ENCODE data around the gene ULK1. TPM values are rescaled to one million over a fixed set of nuclear protein-coding genes. Genes with fewer than 3 reads are reported as not detected.

ULK1 gene
- total RNA-seq, 1 donor from 2014 or later = 25.3 TPM

GRCh38 chr12:131892711-131893604, 1.5 kb upstream of the ULK1 start:
- Mint-ChIP-seq H3K27me3 (no peaks in the 10 kb centered on the region), H3K4me1 (peaks cover 8% of the 10 kb centered on the region), H3K27ac (no peak overlapping the region), H3K36me3 (ENCODE audit: low read depth) (no peaks in the 10 kb centered on the region), H3K4me3 (no peak overlapping the region), H3K9me3 (no peaks in the 10 kb centered on the region)
- intact Hi-C loops (cut with micrococcal nuclease) = no loop called here
- no peak for DNase-seq

- Mint-ChIP-seq H3K9me3 (no peaks in the 10 kb centered on the region), H3K27ac (no peak overlapping the region), H3K4me1 (peaks cover 8% of the 10 kb centered on the region), H3K27me3 (no peaks in the 10 kb centered on the region), H3K4me3 (peak overlapping the region; percentile 52), H3K36me3 (ENCODE audit: low read depth) (no peaks in the 10 kb centered on the region)
- DNase-seq = no peak
- intact Hi-C loops (cut with micrococcal nuclease) = loop anchor here (1.0 kb wide), 2 partner anchors 36 to 296 kb away; partner anchors contain the start of gene PUS1
These were observed 663 bp upstream of the ULK1 start for GRCh38 chr12:131893605-131894312.

- peak overlapping the region; percentile 87 for H3K4me3 Mint-ChIP-seq
- H3K9me3 Mint-ChIP-seq = no peaks in the 10 kb centered on the region
- peak; percentile 63 for DNase-seq
- peak overlapping the region; percentile 80 for H3K27ac Mint-ChIP-seq
- intact Hi-C loops (cut with micrococcal nuclease) = loop anchor here (1.0 kb wide), 2 partner anchors 34 to 294 kb away; partner anchors contain the start of gene PUS1
- H3K36me3 Mint-ChIP-seq (ENCODE audit: low read depth) = no peaks in the 10 kb centered on the region
- peaks cover 8% of the 10 kb centered on the region for H3K4me1 Mint-ChIP-seq
- no peaks in the 10 kb centered on the region for H3K27me3 Mint-ChIP-seq
These were observed 688 bp downstream of the ULK1 start for GRCh38 chr12:131894981-131895639.

- Mint-ChIP-seq H3K27me3 (no peaks in the 10 kb centered on the region), H3K4me1 (peaks cover 8% of the 10 kb centered on the region), H3K4me3 (peak overlapping the region; percentile 87), H3K27ac (peak overlapping the region; percentile 80), H3K36me3 (ENCODE audit: low read depth) (no peaks in the 10 kb centered on the region), H3K9me3 (no peaks in the 10 kb centered on the region)
- DNase-seq = no peak
- intact Hi-C loops (cut with micrococcal nuclease) = loop anchor here (1.0 kb wide), 1 partner anchor 54 kb away; the partner anchor contains the start of gene EP400
These were observed 1.2 kb downstream of the ULK1 start for GRCh38 chr12:131895640-131896079.

- H3K27me3 Mint-ChIP-seq = no peaks in the 10 kb centered on the region
- intact Hi-C loops (cut with micrococcal nuclease) = loop anchor here (1.0 kb wide), 1 partner anchor 53 kb away; the partner anchor contains the start of gene EP400
- H3K4me1 Mint-ChIP-seq = peaks cover 8% of the 10 kb centered on the region
- H3K4me3 Mint-ChIP-seq = peak overlapping the region; percentile 87
- peak; percentile 92 for DNase-seq
- no peaks in the 10 kb centered on the region for H3K9me3 Mint-ChIP-seq
- peak overlapping the region; percentile 80 for H3K27ac Mint-ChIP-seq
- H3K36me3 Mint-ChIP-seq (ENCODE audit: low read depth) = no peaks in the 10 kb centered on the region
These were observed 1.8 kb downstream of the ULK1 start for GRCh38 chr12:131896080-131896810.

GRCh38 chr12:131896811-131897270, 2.4 kb downstream of the ULK1 start:
- DNase-seq = no peak
- intact Hi-C loops (cut with micrococcal nuclease) = loop anchor here (1.0 kb wide), 1 partner anchor 52 kb away; the partner anchor contains the start of gene EP400
- no peak overlapping the region for H3K27ac Mint-ChIP-seq
- no peaks in the 10 kb centered on the region for H3K27me3 Mint-ChIP-seq
- H3K4me1 Mint-ChIP-seq = peaks cover 8% of the 10 kb centered on the region
- H3K36me3 Mint-ChIP-seq (ENCODE audit: low read depth) = no peaks in the 10 kb centered on the region
- H3K9me3 Mint-ChIP-seq = no peaks in the 10 kb centered on the region
- peak overlapping the region; percentile 87 for H3K4me3 Mint-ChIP-seq

- Mint-ChIP-seq H3K4me1 (peaks cover 8% of the 10 kb centered on the region), H3K9me3 (no peaks in the 10 kb centered on the region), H3K27me3 (no peaks in the 10 kb centered on the region), H3K4me3 (peak overlapping the region; percentile 37), H3K27ac (no peak overlapping the region), H3K36me3 (ENCODE audit: low read depth) (no peaks in the 10 kb centered on the region)
- intact Hi-C loops (cut with micrococcal nuclease) = no loop called here
- no peak for DNase-seq
These were observed 2.9 kb downstream of the ULK1 start for GRCh38 chr12:131897276-131897675.

- H3K9me3 Mint-ChIP-seq = no peaks in the 10 kb centered on the region
- peaks cover 8% of the 10 kb centered on the region for H3K4me1 Mint-ChIP-seq
- intact Hi-C loops (cut with micrococcal nuclease) = no loop called here
- no peak overlapping the region for H3K4me3 Mint-ChIP-seq
- H3K36me3 Mint-ChIP-seq (ENCODE audit: low read depth) = no peaks in the 10 kb centered on the region
- no peak for DNase-seq
- no peaks in the 10 kb centered on the region for H3K27me3 Mint-ChIP-seq
- H3K27ac Mint-ChIP-seq = no peak overlapping the region
These were observed 3.5 kb downstream of the ULK1 start for GRCh38 chr12:131897875-131898274.

GRCh38 chr12:131900397-131900796, 6.0 kb downstream of the ULK1 start:
- no peak for DNase-seq
- no peaks in the 10 kb centered on the region for H3K9me3 Mint-ChIP-seq
- H3K36me3 Mint-ChIP-seq (ENCODE audit: low read depth) = no peaks in the 10 kb centered on the region
- no peak overlapping the region for H3K27ac Mint-ChIP-seq
- no peak overlapping the region for H3K4me3 Mint-ChIP-seq
- H3K27me3 Mint-ChIP-seq = no peaks in the 10 kb centered on the region
- peaks cover 6% of the 10 kb centered on the region for H3K4me1 Mint-ChIP-seq
- intact Hi-C loops (cut with micrococcal nuclease) = no loop called here

- H3K27ac Mint-ChIP-seq = no peak overlapping the region
These were observed 7.3 kb downstream of the ULK1 start for GRCh38 chr12:131901431-131902331.

GRCh38 chr12:131902332-131903241, 8.2 kb downstream of the ULK1 start:
- H3K9me3 Mint-ChIP-seq = no peaks in the 10 kb centered on the region
- H3K36me3 Mint-ChIP-seq (ENCODE audit: low read depth) = no peaks in the 10 kb centered on the region
- H3K4me3 Mint-ChIP-seq = no peak overlapping the region
- DNase-seq = no peak
- no peaks in the 10 kb centered on the region for H3K27me3 Mint-ChIP-seq
- H3K4me1 Mint-ChIP-seq = peaks cover 5% of the 10 kb centered on the region
- H3K27ac Mint-ChIP-seq = no peak overlapping the region
- intact Hi-C loops (cut with micrococcal nuclease) = no loop called here

More at GRCh38 chr12:131901431-131902331, 7.3 kb downstream of the ULK1 start:
- Mint-ChIP-seq H3K4me1 (peaks cover 5% of the 10 kb centered on the region), H3K27me3 (no peaks in the 10 kb centered on the region), H3K36me3 (ENCODE audit: low read depth) (no peaks in the 10 kb centered on the region), H3K4me3 (no peak overlapping the region), H3K9me3 (no peaks in the 10 kb centered on the region)
- no peak for DNase-seq
- intact Hi-C loops (cut with micrococcal nuclease) = no loop called here
